ENCODE measurements around the gene GCA.

The GCA gene

DNA sequence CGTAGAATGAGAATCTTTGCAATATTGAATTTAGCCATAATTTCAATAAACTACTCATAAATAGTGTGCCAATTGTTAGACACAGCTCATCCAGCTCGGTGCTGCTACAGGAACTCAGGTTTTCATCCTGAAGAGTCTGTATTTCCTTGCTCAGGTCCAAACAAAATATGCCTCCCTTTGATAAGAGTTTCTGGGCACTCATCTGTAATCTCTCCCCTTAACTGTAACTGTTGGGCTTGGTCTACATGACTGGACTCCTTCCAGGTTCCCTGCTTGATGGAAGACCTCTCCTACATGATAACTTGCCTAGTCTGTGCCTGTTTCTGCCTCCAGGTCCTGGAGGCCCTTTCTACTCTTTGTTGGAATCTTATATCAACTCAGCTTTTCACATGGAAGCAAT is 57.9 kb downstream of the GCA start:
- no peak for DNase-seq (ENCODE audit: low read depth)
- H3K4me3 ChIP-seq (replicated peaks; ENCODE audit: low read depth, low read length), result no peak overlapping the region
- TF ChIP-seq, protein P1, sequence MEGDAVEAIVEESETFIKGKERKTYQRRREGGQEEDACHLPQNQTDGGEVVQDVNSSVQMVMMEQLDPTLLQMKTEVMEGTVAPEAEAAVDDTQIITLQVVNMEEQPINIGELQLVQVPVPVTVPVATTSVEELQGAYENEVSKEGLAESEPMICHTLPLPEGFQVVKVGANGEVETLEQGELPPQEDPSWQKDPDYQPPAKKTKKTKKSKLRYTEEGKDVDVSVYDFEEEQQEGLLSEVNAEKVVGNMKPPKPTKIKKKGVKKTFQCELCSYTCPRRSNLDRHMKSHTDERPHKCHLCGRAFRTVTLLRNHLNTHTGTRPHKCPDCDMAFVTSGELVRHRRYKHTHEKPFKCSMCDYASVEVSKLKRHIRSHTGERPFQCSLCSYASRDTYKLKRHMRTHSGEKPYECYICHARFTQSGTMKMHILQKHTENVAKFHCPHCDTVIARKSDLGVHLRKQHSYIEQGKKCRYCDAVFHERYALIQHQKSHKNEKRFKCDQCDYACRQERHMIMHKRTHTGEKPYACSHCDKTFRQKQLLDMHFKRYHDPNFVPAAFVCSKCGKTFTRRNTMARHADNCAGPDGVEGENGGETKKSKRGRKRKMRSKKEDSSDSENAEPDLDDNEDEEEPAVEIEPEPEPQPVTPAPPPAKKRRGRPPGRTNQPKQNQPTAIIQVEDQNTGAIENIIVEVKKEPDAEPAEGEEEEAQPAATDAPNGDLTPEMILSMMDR (IDR thresholded peaks at IDR 0.05; ENCODE audit: low read length, missing control alignments), result no peak

DNA sequence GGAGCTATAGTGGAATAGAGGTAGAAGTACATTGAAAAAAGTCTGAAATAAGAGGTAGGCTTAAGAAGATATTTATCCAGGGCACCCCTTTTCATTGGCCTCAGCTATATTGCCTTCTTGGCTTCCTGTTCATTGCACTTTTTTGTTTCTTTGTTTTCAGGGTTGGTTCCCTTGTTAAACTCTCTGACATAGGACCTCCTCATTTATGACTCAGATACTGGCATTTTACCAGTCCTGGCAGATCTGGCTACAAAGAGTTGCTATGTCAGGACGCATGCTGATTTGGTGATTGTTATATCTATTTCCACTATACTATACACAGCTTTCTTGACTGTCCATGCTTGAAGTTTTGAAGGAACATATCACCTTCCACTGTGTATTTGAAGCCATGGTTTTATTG is 60.0 kb downstream of the GCA start:
- DNase-seq (ENCODE audit: low read depth), result peak; percentile 59
- TF ChIP-seq, protein P1 (IDR thresholded peaks at IDR 0.05; ENCODE audit: low read length, missing control alignments), result no peak
- no peak overlapping the region for H3K4me3 ChIP-seq (replicated peaks; ENCODE audit: low read depth, low read length)

All from fibroblast of pulmonary artery (primary cell).